Stimulated activated naive B cell treated with anti-CD40 and anti-IgM and Interleukin-4, amounts not matched to agents 10 μg/mL and 1 μg/mL and 100 μg/mL, for 72 hours (primary cell): ENCODE results near the gene PTGFR.

Experiments used
- ATAC-seq, 2 donors: fragments of 150-1000 bp; cut with Tn5 transposase; replicated peaks; 2 replicates each; pipeline ENCODE4 v1.10.0; 2021; ENCODE audit warnings: moderate library complexity in 1 of 2
- DNase-seq: peaks from one replicate; pipeline ENCODE4 v3.0.0; 2021
- H3K27ac Mint-ChIP-seq: one replicate; pipeline ENCODE4 v1.8.0; 2022; ENCODE audit warnings: mild to moderate bottlenecking, mixed read lengths
- H3K27me3 Mint-ChIP-seq, 2 donors: one replicate each; pipeline ENCODE4 v1.8.0; 2022; ENCODE audit warnings: mixed read lengths in 2 of 2
- H3K36me3 Mint-ChIP-seq, 2 donors: one replicate each; pipeline ENCODE4 v1.8.0; 2022; ENCODE audit warnings: mixed read lengths in 2 of 2, mild to moderate bottlenecking in 1 of 2
- H3K4me1 Mint-ChIP-seq, 2 donors: one replicate each; pipeline ENCODE4 v1.8.0; 2022; ENCODE audit warnings: mixed read lengths in 2 of 2, mild to moderate bottlenecking in 1 of 2
- H3K4me3 Mint-ChIP-seq, 2 donors: one replicate each; pipeline ENCODE4 v1.8.0; 2022; ENCODE audit warnings: mild to moderate bottlenecking in 2 of 2, mixed read lengths in 2 of 2, moderate library complexity in 1 of 2
- H3K9me3 Mint-ChIP-seq, 2 donors: one replicate each; pipeline ENCODE4 v1.8.0; 2022; ENCODE audit warnings: mixed read lengths in 2 of 2, mild to moderate bottlenecking in 1 of 2

The PTGFR gene

DNA sequence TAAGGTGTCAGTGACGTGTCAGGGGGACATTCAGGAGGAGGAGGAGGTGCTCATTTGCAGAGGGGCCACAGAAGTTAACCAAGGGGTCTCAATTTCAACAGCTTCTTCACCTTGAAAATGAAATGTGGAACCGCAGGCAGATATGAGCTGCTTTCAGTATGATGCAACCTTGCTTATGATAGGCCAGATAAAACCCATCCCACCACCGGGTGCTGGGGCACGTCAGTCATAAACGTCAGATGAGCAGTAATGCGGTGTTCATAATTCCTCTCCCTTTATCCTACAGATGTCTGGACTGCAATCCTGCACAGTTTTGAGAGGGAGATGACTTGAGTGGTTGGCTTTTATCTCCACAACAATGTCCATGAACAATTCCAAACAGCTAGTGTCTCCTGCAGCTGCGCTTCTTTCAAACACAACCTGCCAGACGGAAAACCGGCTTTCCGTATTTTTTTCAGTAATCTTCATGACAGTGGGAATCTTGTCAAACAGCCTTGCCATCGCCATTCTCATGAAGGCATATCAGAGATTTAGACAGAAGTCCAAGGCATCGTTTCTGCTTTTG lies 1.7 kb downstream of the PTGFR start:
- DNase-seq = no peak
- H3K4me3 Mint-ChIP-seq = no peak overlapping the region
- H3K27me3 Mint-ChIP-seq = peaks cover 32 to 53% of the 10 kb centered on the region in 2 donors

DNA sequence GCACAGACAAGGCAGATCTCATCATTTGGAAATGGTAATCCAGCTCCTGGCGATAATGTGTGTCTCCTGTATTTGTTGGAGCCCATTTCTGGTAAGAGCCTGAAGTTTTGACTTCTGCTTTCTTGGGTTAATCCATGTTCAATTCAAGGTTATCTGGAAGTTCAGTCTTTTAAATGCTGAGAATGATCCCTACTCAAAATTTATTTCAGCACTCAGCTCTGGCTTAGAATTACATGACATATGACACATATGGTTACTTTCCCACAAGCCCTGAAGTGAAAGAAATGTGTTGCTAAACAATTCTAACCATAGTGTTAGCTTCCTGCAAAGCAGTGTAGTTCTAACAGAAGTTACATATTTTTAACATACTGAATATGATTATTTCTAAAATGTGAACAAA lies 2.7 kb downstream of the PTGFR start:
- Mint-ChIP-seq H3K4me3 (no peak overlapping the region), H3K27ac (no peak overlapping the region), H3K36me3 (no peaks in the 10 kb centered on the region), H3K9me3 (peaks cover 4 to 5% of the 10 kb centered on the region in 2 donors), H3K27me3 (peaks cover 32 to 44% of the 10 kb centered on the region in 2 donors), H3K4me1 (peaks cover 0 to 3% of the 10 kb centered on the region in 2 donors)
- no peak for DNase-seq
- no peak for ATAC-seq

More for the DNA sequence above, 1.7 kb downstream of the PTGFR start:
- no peak overlapping the region for H3K27ac Mint-ChIP-seq
- peaks cover 0 to 3% of the 10 kb centered on the region in 2 donors for H3K4me1 Mint-ChIP-seq
- no peaks in the 10 kb centered on the region for H3K36me3 Mint-ChIP-seq
- H3K9me3 Mint-ChIP-seq = peaks cover 4 to 9% of the 10 kb centered on the region in 2 donors
- ATAC-seq = no peak

DNA sequence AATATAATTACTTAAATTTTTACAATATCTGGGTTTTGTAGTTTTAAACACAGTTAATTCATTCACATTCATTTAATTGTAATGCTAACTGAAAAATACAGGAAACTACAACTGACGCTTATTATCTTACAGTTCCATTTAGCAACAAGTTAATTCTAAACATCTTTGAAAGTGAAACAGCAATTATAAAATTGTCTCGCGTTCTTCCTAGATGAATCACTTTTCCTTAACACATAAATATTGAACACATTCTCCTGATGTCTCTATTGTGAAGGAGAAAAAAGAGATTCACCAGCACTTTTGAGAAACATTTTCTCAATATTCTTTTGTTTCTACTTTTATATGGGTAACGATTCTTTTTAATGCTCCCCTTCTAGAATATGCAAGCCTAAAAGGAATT lies 6.4 kb downstream of the PTGFR start:
- DNase-seq = no peak
- Mint-ChIP-seq H3K4me3 (no peak overlapping the region), H3K9me3 (no peaks in the 10 kb centered on the region), H3K27ac (no peak overlapping the region), H3K27me3 (peaks cover 0 to 8% of the 10 kb centered on the region in 2 donors), H3K36me3 (no peaks in the 10 kb centered on the region), H3K4me1 (no peaks in the 10 kb centered on the region)
- ATAC-seq = no peak

DNA sequence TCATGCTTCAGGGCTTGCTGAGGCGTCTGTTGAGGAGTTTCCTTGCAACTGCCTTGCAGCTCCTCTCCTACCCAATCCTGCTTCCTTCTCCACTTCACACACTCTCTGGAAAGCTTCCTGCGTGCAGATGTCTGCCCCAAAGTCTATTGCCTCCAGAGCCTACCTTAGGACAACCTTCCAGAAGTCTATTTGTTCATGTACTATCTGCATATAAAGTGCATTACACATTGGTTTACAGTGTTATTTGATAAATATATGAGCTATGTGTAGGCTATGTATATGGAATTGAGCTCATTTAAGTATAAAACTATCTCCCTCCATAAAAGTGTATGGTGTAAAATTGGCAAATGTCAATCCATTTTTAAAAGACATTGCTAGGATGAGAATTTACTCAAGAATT lies 9.8 kb downstream of the PTGFR start:
- no peaks in the 10 kb centered on the region for H3K9me3 Mint-ChIP-seq
- DNase-seq (no peak), ATAC-seq (no peak)
- no peaks in the 10 kb centered on the region for H3K27me3 Mint-ChIP-seq
- H3K4me3 Mint-ChIP-seq = no peak overlapping the region
- no peaks in the 10 kb centered on the region for H3K4me1 Mint-ChIP-seq
- no peak overlapping the region for H3K27ac Mint-ChIP-seq
- no peaks in the 10 kb centered on the region for H3K36me3 Mint-ChIP-seq

DNA sequence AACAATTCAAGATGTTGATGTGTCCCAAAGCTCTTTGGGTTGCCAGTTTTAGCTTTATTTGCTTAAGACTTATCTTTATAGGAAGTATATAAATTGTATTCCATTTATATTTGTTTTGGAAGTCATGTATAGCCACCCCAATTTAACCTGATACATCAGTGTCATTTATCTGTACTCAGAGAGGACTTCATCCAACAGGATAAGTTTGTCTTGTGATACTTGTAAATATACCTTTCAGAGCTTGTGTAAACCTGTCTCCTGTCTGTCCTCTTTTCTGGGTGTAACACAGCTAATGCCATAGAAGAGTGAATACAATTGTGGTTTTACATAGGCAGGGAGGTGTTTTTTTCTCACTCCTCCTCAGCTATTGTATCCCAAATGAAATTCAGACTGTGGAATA lies 10.4 kb downstream of the PTGFR start:
- Mint-ChIP-seq H3K36me3 (no peaks in the 10 kb centered on the region), H3K4me1 (no peaks in the 10 kb centered on the region), H3K27ac (no peak overlapping the region), H3K27me3 (no peaks in the 10 kb centered on the region), H3K4me3 (no peak overlapping the region), H3K9me3 (no peaks in the 10 kb centered on the region)
- DNase-seq (no peak), ATAC-seq (no peak)

DNA sequence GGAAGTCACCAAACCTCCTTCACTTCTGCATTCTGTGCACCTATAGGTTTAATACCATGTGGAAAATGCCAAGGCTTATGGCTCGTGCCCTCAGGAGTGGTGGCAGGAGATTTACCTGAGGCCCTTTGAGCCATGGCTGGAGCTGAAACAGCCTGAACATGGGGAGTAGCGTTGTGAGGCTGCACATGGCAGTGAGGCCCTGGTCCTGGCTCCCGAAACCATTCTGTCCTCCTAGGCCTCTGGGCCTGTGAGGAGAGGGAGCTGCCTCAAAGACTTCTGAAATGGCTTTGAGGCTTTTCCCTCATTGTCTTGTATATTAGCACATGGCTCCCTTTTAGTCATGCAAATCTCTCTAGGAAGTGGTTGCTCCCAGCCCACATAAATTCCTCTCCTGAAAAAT lies 20.6 kb downstream of the PTGFR start:
- H3K4me1 Mint-ChIP-seq = no peaks in the 10 kb centered on the region
- ATAC-seq (no peak), DNase-seq (no peak)
- H3K9me3 Mint-ChIP-seq = peaks cover 22 to 23% of the 10 kb centered on the region in 2 donors
- H3K4me3 Mint-ChIP-seq = no peak overlapping the region
- H3K27me3 Mint-ChIP-seq = no peaks in the 10 kb centered on the region
- H3K36me3 Mint-ChIP-seq = peaks cover 0 to 2% of the 10 kb centered on the region in 2 donors
- no peak overlapping the region for H3K27ac Mint-ChIP-seq

DNA sequence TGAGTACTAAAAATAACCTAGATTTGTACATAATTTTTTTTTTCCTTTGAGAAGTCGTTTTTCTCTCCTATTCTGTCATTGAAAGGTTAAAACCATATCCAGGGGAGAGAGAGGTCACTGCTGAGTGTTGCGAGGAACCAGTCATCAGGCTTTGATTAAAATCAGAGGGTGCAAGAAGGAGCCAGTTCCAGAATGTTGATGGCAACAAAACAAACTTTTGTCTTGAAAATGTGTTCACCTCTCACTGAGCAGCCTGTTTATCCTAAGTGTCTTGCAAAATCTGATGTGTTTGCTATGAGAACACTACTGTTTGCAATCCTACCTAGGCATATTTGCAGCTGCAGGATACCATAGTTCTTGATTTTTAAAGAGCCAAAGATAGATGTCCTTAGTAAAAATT lies 25.9 kb downstream of the PTGFR start:
- H3K9me3 Mint-ChIP-seq = peaks cover 6 to 11% of the 10 kb centered on the region in 2 donors
- H3K36me3 Mint-ChIP-seq = no peaks in the 10 kb centered on the region
- no peak for DNase-seq
- ATAC-seq = no peak
- H3K4me1 Mint-ChIP-seq = no peaks in the 10 kb centered on the region
- no peak overlapping the region for H3K4me3 Mint-ChIP-seq
- no peaks in the 10 kb centered on the region for H3K27me3 Mint-ChIP-seq
- no peak overlapping the region for H3K27ac Mint-ChIP-seq

DNA sequence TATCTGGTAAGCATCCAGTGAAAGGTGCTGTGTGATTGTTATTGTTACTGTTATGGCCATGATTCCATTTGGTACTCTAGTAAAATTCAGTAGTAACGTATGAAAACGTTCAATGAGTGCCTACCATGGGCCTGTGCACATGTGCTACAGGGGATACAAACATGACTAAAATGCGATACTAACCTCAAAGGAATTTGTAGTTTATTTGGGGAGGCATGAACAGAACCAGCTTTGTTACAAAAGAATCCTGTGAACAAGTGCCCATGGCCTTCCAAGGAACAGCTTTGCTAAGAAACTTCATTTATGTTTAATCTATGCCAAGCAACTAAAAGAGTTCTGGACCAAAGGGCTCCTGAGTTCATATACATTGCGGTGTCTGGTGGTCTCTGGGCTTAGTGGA lies 28.7 kb downstream of the PTGFR start:
- Mint-ChIP-seq H3K27ac (no peak overlapping the region), H3K9me3 (no peaks in the 10 kb centered on the region), H3K36me3 (no peaks in the 10 kb centered on the region), H3K4me3 (no peak overlapping the region), H3K4me1 (no peaks in the 10 kb centered on the region), H3K27me3 (no peaks in the 10 kb centered on the region)
- no peak for ATAC-seq
- DNase-seq = no peak

DNA sequence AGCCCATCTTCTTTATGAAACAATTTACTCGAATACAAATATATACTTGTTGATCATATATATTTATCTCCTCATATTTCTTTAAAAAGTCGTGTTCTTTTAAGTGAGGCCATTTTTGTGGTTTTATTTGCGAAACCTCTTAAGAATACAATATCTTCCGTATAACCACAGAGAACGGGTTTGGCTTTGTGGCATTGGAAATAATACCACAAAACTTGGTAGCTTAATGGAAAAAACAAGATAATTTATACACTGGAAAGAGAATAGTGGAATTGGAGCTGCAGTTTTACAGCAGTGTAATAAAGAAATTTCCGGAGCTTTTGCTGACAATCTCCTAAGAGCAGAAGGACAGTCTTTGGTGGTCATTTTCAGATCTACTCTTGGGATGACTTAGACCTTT lies 29.4 kb downstream of the PTGFR start:
- Mint-ChIP-seq H3K4me3 (no peak overlapping the region), H3K27me3 (no peaks in the 10 kb centered on the region), H3K36me3 (no peaks in the 10 kb centered on the region), H3K27ac (no peak overlapping the region), H3K4me1 (no peaks in the 10 kb centered on the region), H3K9me3 (no peaks in the 10 kb centered on the region)
- DNase-seq (no peak), ATAC-seq (no peak)

DNA sequence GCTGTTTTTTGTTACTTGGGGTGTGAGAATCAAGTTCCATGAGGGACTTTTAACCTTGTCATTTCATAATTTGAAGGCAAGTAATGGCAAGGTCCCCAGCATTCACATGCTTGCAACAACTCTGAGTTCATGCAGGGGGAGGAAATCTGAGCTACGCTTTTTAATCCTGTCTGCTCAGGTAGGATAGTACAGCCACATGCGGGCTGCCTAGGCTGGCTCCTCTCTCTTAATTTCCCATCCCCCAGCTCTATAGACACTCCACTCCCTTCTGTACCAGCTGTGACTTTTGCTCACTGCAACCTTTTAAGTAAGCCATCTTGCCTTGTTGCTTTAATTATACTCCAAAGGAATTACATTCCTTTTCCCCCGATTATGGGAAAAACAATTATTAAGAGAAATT lies 30.1 kb downstream of the PTGFR start:
- DNase-seq = no peak
- no peak for ATAC-seq
- no peak overlapping the region for H3K27ac Mint-ChIP-seq
- no peaks in the 10 kb centered on the region for H3K36me3 Mint-ChIP-seq
- H3K27me3 Mint-ChIP-seq = no peaks in the 10 kb centered on the region
- no peak overlapping the region for H3K4me3 Mint-ChIP-seq
- no peaks in the 10 kb centered on the region for H3K9me3 Mint-ChIP-seq
- no peaks in the 10 kb centered on the region for H3K4me1 Mint-ChIP-seq

DNA sequence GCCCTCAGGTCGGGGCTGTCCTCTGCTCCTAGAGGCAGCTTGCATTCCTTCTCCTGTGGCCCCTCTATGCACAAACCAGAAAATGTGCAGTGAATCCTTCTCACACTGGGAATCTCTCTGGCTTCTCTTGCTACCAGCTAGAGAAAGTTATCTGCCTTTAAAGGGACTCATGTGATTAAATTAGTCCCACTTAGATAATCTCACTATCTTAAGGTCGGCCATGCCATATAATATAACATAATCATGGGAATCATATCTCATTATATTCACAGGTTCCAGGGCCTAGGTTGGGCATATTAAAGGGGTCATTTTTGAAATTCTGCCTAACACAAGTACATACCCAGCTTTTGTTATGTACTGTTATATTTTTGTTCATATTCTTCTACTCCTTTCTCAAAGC lies 31.4 kb downstream of the PTGFR start:
- Mint-ChIP-seq H3K9me3 (no peaks in the 10 kb centered on the region), H3K4me3 (no peak overlapping the region), H3K27me3 (no peaks in the 10 kb centered on the region), H3K27ac (no peak overlapping the region), H3K4me1 (no peaks in the 10 kb centered on the region), H3K36me3 (no peaks in the 10 kb centered on the region)
- ATAC-seq (no peak), DNase-seq (no peak)

DNA sequence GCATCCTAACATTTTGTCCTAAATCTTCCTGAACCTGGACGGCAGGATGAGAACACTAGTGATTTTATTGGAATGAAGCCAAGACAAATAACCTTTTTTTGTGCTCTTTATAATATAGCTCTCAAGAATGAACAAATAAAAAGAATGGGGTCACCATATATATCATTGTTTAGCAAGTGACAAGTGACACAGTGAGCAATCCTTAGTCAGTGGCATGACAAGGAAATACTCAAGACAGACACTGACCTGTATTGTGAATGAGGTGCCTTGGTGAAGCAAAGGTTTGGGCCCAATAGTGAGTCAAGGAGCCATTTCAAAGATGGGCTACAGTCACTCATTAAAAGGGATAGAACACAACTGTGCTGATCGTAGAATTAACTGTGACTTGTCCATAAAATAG lies 35.7 kb downstream of the PTGFR start:
- DNase-seq (no peak), ATAC-seq (no peak)
- Mint-ChIP-seq H3K27ac (no peak overlapping the region), H3K4me3 (no peak overlapping the region), H3K27me3 (no peaks in the 10 kb centered on the region), H3K4me1 (no peaks in the 10 kb centered on the region), H3K36me3 (no peaks in the 10 kb centered on the region), H3K9me3 (no peaks in the 10 kb centered on the region)

DNA sequence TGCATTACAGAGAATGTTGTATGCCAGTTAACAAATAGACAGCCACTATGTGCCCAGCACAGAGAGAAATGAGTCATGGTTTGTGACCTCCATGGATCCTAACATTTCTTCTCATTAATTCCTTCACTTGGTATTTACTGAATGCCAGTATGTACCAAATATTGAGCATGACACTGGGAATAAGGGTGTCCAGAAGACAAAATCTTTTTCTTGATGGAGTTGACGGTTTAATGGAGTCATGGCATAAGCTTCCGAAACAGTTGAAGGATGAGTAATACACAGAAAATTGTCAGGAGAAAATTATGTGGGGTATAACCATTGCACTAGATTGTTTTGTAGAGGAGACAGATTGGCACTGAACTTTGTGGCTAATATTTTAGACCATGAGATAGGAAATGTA lies 36.9 kb downstream of the PTGFR start:
- Mint-ChIP-seq H3K4me3 (no peak overlapping the region), H3K4me1 (no peaks in the 10 kb centered on the region), H3K36me3 (no peaks in the 10 kb centered on the region), H3K9me3 (no peaks in the 10 kb centered on the region), H3K27ac (no peak overlapping the region), H3K27me3 (no peaks in the 10 kb centered on the region)
- no peak for DNase-seq
- no peak for ATAC-seq

DNA sequence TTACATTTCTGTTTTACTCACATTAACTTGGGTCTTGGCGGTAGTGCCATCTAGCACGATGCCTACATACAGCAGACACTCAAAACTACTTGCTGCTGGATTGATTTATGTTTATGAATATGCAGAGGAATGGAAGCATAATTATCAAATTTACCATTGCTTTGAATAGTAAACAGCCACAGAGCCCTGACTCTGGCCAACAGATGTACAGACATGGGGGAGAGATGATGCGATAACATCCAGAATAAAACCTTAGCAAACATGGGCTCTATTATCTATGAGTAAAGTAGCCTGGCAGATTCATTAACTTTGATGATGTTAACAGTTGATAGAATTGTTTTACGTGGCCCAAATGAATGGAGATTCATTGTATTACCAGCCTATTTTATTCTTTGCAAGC lies 42.8 kb downstream of the PTGFR start:
- Mint-ChIP-seq H3K4me1 (no peaks in the 10 kb centered on the region), H3K36me3 (no peaks in the 10 kb centered on the region), H3K4me3 (no peak overlapping the region), H3K27me3 (no peaks in the 10 kb centered on the region), H3K9me3 (no peaks in the 10 kb centered on the region), H3K27ac (no peak overlapping the region)
- no peak for DNase-seq
- ATAC-seq = no peak

DNA sequence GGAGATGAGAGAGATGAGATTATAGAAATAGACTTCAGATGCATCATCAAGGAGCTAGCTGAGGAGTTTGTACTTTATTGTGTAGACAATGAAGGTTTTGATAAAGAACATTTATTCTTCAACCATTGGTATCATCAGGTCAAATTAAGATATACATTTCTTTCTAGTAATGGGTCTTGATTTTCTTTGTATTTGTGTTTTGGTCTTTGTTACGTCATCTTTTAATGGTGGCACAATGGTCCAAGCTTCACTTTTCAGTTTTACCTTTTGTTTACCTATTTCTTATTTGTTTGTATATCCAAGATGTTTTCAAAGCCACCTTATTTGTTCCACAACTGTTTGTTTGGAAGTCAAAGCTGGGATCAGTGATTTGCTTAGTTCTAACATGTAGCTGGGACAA lies 44.5 kb downstream of the PTGFR start:
- ATAC-seq = no peak
- H3K27me3 Mint-ChIP-seq = no peaks in the 10 kb centered on the region

DNA sequence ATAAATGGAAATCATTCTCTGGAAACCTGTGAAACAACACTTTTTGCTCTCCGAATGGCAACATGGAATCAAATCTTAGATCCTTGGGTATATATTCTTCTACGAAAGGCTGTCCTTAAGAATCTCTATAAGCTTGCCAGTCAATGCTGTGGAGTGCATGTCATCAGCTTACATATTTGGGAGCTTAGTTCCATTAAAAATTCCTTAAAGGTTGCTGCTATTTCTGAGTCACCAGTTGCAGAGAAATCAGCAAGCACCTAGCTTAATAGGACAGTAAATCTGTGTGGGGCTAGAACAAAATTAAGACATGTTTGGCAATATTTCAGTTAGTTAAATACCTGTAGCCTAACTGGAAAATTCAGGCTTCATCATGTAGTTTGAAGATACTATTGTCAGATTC lies 45.7 kb downstream of the PTGFR start:
- Mint-ChIP-seq H3K36me3 (peaks cover 0 to 2% of the 10 kb centered on the region in 2 donors), H3K4me3 (no peak overlapping the region), H3K4me1 (no peaks in the 10 kb centered on the region), H3K27ac (no peak overlapping the region), H3K27me3 (no peaks in the 10 kb centered on the region), H3K9me3 (peaks cover 0 to 1% of the 10 kb centered on the region in 2 donors)
- no peak for DNase-seq
- ATAC-seq = no peak

More for the DNA sequence above, 44.5 kb downstream of the PTGFR start:
- no peaks in the 10 kb centered on the region for H3K9me3 Mint-ChIP-seq
- no peaks in the 10 kb centered on the region for H3K4me1 Mint-ChIP-seq
- no peaks in the 10 kb centered on the region for H3K36me3 Mint-ChIP-seq
- no peak overlapping the region for H3K4me3 Mint-ChIP-seq
- no peak overlapping the region for H3K27ac Mint-ChIP-seq
- no peak for DNase-seq
